ENCODE results near the gene APOBEC3A. TPM values are rescaled to one million over a fixed set of nuclear protein-coding genes. Genes with fewer than 3 reads are reported as not detected.

The APOBEC3A gene
- total RNA-seq, 4 donors from 2014 or later, result 2.7 to 3.0 TPM; not detected in 2

DNA sequence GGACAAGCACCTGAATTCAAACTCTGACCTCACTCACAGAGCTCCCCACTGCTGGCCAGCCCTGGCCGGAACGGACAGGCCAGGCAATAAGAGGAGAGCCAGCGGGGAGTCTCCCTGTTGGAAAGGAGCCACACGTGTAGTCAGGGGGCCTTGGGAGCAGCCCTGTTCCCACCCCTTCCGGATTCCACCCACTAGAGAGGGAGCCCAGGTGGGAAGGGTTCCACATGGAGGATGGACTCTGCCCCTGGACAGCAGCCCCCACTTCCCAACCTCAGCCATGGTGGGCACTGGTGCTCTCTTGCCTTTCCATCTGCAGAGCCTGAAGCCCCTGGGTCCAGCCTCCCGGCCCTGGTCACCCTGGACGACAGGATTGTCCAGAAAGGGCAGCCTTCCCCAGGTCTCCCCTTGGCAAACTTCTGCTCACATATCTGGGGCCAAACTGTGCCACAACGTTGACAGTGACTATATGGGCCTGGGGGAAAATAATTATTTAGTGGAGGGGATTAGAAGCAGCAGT is 7.5 kb upstream of the APOBEC3A start:
- TF ChIP-seq EP300 (IDR thresholded peaks at IDR 0.05; ENCODE audit: low read depth) (no peak), POLR2AphosphoS5 (IDR thresholded peaks at IDR 0.05) (no peak), POLR2A (IDR thresholded peaks at IDR 0.05) (no peak)
- TF ChIP-seq, protein P1, sequence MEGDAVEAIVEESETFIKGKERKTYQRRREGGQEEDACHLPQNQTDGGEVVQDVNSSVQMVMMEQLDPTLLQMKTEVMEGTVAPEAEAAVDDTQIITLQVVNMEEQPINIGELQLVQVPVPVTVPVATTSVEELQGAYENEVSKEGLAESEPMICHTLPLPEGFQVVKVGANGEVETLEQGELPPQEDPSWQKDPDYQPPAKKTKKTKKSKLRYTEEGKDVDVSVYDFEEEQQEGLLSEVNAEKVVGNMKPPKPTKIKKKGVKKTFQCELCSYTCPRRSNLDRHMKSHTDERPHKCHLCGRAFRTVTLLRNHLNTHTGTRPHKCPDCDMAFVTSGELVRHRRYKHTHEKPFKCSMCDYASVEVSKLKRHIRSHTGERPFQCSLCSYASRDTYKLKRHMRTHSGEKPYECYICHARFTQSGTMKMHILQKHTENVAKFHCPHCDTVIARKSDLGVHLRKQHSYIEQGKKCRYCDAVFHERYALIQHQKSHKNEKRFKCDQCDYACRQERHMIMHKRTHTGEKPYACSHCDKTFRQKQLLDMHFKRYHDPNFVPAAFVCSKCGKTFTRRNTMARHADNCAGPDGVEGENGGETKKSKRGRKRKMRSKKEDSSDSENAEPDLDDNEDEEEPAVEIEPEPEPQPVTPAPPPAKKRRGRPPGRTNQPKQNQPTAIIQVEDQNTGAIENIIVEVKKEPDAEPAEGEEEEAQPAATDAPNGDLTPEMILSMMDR (IDR thresholded peaks at IDR 0.05), result no peak
- no peak overlapping the region for H3K4me3 ChIP-seq
- in situ Hi-C loops (cut with MboI; ENCODE audit: low pct_ligation_motif_present in 1 of 4, low pct_unique_long_range_greater_than_20kb in 1 of 4, low sequenced_read_pairs in 3 of 4) (loop anchor here in 1 of 4 donors (5.0 kb wide), 1 partner anchor 47 kb away; no protein-coding TSS in a partner anchor), intact Hi-C loops (cut with DNase I; ENCODE audit: low total_unique reads) (no loop called here)
- H3K27me3 ChIP-seq, result peaks cover 5% of the 10 kb centered on the region
- H3K27ac ChIP-seq, result peak overlapping the region in 3 of 4 donors; percentile 66 to 75 (median 72)
- H3K9me3 ChIP-seq, result no peaks in the 10 kb centered on the region
- DNase-seq, result no peak
- H3K36me3 ChIP-seq, result no peaks in the 10 kb centered on the region
- peaks cover 6 to 45% (median 22%) of the 10 kb centered on the region in 4 donors for H3K4me1 ChIP-seq
- WGBS, 2 donors (ENCODE audit: low coverage in 1 of 2), result 61% methylated on average over 8 of the region's 8 CpGs; no CpG with 5 or more reads in 1 of the 2 donors

DNA sequence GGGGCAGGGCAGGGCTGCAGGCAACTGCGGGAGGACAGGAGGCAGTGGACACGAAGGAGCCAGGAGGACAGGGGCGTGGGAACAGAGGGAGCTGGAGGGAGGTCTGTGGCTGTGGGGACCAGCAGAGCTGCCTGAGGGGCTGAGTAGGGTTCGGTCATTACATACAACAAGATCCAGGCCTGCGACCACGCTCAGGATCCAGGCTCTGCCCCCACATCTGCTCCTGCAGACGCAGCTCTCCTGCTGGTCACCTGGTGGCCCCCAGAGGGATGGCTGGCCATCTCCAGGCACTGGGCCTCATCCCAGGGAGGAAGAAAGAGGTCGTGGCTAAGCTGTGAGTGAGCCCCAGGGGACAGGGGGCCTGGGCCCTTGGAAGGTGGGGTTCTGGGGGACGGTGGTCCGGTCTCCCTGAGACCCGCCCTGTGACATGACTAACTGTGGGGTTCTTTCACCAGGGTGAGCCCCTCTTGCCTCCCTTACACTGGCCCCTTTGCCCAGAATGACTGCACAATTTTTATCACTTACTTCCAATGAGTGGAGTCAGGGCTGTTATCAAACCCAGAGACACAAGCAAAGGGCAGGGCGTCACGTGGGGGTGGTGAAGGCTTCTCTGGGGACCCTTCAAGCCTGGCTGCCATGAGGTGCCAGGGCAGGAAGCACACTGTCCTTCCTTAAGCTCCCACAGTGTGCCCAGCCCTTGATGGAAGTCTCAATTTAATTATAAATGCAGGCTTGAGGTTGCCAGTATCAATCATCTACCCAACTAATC is 6.7 kb upstream of the APOBEC3A start:
- 82 to 88% methylated on average over 3 to 13 of the region's 13 CpGs for WGBS, 2 donors (ENCODE audit: low coverage in 1 of 2)
- in situ Hi-C loops (cut with MboI; ENCODE audit: low pct_ligation_motif_present in 1 of 4, low pct_unique_long_range_greater_than_20kb in 1 of 4, low sequenced_read_pairs in 3 of 4), result no loop called here

DNA sequence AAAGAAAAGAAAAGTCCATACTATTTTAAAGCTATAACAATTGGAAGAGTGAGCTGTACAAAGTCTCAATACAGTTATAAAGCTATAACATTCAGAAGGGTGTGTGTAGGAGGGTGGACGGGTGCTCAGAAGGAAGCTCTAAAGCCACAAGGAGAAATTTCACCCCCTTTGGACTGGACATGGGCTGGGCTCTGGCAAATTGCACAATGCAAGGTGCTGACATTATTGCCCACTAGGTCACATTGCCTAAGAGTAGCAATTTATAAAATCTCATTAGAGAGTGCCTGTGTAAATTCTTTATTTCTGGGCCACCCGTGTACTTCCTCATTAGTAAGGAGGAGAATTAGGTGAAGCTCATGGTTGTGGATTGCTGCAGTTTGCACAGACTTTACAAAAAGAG is 5.7 kb upstream of the APOBEC3A start:
- Histone ChIP-seq H3K36me3 (no peaks in the 10 kb centered on the region), H3K9me3 (no peaks in the 10 kb centered on the region)
- in situ Hi-C loops (cut with MboI; ENCODE audit: low pct_ligation_motif_present in 1 of 4, low pct_unique_long_range_greater_than_20kb in 1 of 4, low sequenced_read_pairs in 3 of 4), result no loop called here

More for the DNA sequence above, 6.7 kb upstream of the APOBEC3A start:
- H3K9me3 ChIP-seq, result no peaks in the 10 kb centered on the region
- H3K27me3 ChIP-seq, result no peaks in the 10 kb centered on the region
- peak overlapping the region in 3 of 4 donors; percentile 66 to 75 (median 72) for H3K27ac ChIP-seq
- no peak for TF ChIP-seq POLR2A (IDR thresholded peaks at IDR 0.05)
- DNase-seq, result no peak
- intact Hi-C loops (cut with DNase I; ENCODE audit: low total_unique reads), result no loop called here
- H3K4me3 ChIP-seq, result no peak overlapping the region
- H3K4me1 ChIP-seq, result peaks cover 6 to 45% (median 22%) of the 10 kb centered on the region in 4 donors
- H3K36me3 ChIP-seq, result no peaks in the 10 kb centered on the region

DNA sequence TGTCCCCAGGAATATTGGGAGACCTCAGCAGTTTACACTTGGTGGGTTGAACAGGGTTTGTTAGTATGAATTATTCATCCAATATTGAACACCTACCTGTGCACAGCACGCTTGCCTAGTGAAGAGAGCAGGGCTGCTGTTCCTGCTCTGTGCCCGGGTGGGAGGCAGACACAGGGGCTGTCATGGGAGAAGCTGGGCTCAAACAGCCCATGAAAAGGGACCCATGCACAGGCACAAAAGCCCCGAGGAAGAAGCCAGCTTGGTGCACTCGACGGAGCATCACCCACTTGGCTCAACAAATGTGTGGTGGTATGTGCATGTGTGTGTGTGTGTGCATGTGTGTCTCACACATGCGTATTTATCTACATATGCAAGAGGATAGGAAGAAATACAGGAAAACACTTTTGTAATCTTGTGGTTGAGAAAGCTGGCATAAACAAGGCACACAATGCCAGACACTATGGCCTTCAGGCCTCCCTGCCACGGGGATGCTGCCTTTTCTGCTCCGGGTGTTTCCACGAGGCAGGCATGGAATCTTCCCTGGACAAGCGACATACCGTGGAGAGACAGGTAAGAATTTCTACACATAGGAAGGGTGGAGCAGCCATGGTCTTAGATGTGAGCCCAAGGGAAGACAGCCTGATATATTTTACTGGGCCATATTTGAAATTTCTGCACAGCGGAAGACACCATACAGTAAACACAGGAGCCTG is 5.0 kb upstream of the APOBEC3A start:
- intact Hi-C loops (cut with DNase I; ENCODE audit: low total_unique reads) (no loop called here), in situ Hi-C loops (cut with MboI; ENCODE audit: low pct_ligation_motif_present in 1 of 4, low pct_unique_long_range_greater_than_20kb in 1 of 4, low sequenced_read_pairs in 3 of 4) (no loop called here)
- no peak for DNase-seq
- Histone ChIP-seq H3K36me3 (no peaks in the 10 kb centered on the region), H3K27ac (peak overlapping the region in 3 of 4 donors; percentile 66 to 75 (median 72)), H3K4me1 (peaks cover 6 to 46% (median 25%) of the 10 kb centered on the region in 4 donors), H3K4me3 (no peak overlapping the region), H3K27me3 (no peaks in the 10 kb centered on the region), H3K9me3 (no peaks in the 10 kb centered on the region)
- TF ChIP-seq POLR2AphosphoS5 (IDR thresholded peaks at IDR 0.05) (no peak), EP300 (IDR thresholded peaks at IDR 0.05; ENCODE audit: low read depth) (no peak), POLR2A (IDR thresholded peaks at IDR 0.05) (no peak)
- TF ChIP-seq, protein P1 (IDR thresholded peaks at IDR 0.05), result no peak
- WGBS, 2 donors (ENCODE audit: low coverage in 1 of 2), result 86 to 90% methylated on average over 2 to 12 of the region's 12 CpGs

More for the DNA sequence above, 5.7 kb upstream of the APOBEC3A start:
- peak; percentile 56 for DNase-seq
- H3K27ac ChIP-seq, result peak overlapping the region in 3 of 4 donors; percentile 66 to 75 (median 72)
- peaks cover 6 to 45% (median 22%) of the 10 kb centered on the region in 4 donors for H3K4me1 ChIP-seq
- H3K4me3 ChIP-seq, result no peak overlapping the region
- 36% methylated on average over 2 of the region's 2 CpGs; no CpG with 5 or more reads in 1 of the 2 donors for WGBS, 2 donors (ENCODE audit: low coverage in 1 of 2)
- intact Hi-C loops (cut with DNase I; ENCODE audit: low total_unique reads), result no loop called here
- H3K27me3 ChIP-seq, result no peaks in the 10 kb centered on the region
- peak in 1 of 3 donors; percentile 20 for TF ChIP-seq POLR2AphosphoS5 (IDR thresholded peaks at IDR 0.05)
- TF ChIP-seq POLR2A (IDR thresholded peaks at IDR 0.05), result peak; percentile 13
- TF ChIP-seq EP300 (IDR thresholded peaks at IDR 0.05; ENCODE audit: low read depth), result no peak
- TF ChIP-seq, protein P1 (IDR thresholded peaks at IDR 0.05), result peak in 1 of 5 experiments; percentile 17
